Peyer's patch (tissue), 4 donors: ENCODE data around the gene MGMT.

Source experiments
- POLR2A ChIP-seq, 2 donors: fragments of 450-650 bp; IDR thresholded peaks; one replicate each; pipeline ENCODE4 v1.5.1; 2017; ENCODE audit warnings: antibody characterized with exemption in 2 of 2, mild to moderate bottlenecking in 2 of 2, moderate library complexity in 2 of 2
- TF ChIP-seq, protein P1 (sequence below), 6 experiments: fragments of 450-650 bp in 4 of 6; fragments of 200-600 bp in 2 of 6; sonication (generic) in 1 of 6; IDR thresholded peaks; one replicate each; pipeline ENCODE4 v1.5.1; 2017 to 2019; ENCODE audit warnings: antibody characterized with exemption in 6 of 6, mild to moderate bottlenecking in 3 of 6, moderate library complexity in 1 of 6

DNA sequence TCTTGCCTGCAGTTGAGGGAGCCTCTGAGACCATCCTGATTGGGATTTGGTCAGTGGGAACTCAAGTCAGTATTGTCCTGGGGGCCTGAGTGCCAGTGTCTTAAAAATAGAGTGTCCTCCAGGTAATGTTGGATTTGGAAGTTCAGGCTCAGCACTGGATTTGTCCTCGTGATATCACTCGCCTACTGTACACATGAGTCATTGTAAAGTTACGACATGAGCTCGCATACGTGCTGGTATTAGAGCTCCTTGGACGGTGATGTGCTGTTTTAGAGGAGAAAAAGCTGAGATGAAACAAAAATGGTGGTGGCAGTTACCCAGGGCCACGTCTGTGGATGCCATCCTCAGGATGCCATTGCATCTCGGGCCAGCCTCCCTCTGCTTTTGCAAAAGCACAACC is 78.2 kb downstream of the MGMT start:
- no peak for TF ChIP-seq POLR2A (IDR thresholded peaks at IDR 0.05)
- TF ChIP-seq, protein P1, sequence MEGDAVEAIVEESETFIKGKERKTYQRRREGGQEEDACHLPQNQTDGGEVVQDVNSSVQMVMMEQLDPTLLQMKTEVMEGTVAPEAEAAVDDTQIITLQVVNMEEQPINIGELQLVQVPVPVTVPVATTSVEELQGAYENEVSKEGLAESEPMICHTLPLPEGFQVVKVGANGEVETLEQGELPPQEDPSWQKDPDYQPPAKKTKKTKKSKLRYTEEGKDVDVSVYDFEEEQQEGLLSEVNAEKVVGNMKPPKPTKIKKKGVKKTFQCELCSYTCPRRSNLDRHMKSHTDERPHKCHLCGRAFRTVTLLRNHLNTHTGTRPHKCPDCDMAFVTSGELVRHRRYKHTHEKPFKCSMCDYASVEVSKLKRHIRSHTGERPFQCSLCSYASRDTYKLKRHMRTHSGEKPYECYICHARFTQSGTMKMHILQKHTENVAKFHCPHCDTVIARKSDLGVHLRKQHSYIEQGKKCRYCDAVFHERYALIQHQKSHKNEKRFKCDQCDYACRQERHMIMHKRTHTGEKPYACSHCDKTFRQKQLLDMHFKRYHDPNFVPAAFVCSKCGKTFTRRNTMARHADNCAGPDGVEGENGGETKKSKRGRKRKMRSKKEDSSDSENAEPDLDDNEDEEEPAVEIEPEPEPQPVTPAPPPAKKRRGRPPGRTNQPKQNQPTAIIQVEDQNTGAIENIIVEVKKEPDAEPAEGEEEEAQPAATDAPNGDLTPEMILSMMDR (IDR thresholded peaks at IDR 0.05): no peak
